SKM-1 (cell line): ENCODE results near the gene KCNMA1.

Source experiments
- DNase-seq: peaks from one replicate; lab custom pipeline; 2025; ENCODE audit not compliant: unreplicated experiment; lab: John Stamatoyannopoulos, UW

KCNMA1 gene

DNA sequence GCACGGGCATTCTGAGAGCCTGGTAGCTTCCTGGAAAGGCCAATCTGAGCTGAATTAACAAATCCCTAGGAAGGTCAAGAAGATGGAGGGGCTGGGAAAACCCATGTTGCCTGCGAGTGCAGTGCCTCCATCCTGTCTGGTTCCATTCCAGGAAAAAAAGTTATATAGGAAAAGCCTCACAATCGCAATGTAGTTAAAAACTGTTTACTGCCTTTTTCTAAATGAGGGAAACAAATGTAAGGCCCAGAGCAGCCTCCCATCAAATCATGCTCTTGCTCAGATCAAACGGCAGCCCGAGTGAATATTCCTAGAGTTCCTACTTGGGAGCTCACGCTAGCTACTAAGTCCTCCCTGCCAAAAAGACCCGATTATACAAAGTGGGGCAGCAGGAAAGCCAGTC lies 179.9 kb downstream of the KCNMA1 start:
- no peak for DNase-seq

DNA sequence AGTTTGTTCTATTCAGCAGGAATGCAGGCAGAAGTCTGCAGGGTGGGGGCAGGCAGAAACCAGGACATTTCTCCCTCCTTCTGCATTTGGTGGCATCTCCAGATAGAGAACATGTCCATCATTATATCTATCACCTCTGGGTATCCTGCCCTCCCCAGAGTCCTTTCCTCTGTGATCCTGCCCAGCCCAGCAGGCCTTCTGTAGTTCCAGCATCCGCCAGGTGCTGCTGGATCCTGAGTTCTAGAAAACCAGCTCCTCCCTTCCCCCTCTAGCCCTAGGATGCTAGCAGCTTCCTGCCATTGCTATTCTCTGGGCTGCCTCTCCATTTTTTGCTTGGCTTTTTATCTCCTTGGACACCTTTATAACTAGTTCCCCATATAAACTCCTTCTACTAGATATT lies 180.3 kb downstream of the KCNMA1 start:
- no peak for DNase-seq

DNA sequence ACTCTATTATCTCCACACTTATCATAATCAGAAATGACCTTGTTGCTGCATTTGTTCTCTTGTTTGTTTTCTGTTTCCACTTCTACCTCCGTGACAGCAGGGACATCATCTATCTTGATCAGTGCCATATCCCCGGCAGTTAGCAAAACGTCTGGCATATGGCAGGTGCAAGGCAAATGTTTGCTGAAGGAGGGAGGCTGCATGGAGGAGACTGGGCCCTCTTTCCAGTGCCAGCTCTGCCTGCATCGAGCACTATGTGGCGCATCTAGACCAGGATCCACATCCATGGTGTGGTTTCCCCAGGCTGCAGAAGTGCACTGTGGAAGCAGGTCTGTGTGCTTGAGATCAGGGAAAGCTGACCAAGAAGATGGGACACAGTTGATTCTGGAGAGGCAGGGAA lies 181.2 kb downstream of the KCNMA1 start:
- DNase-seq: no peak

DNA sequence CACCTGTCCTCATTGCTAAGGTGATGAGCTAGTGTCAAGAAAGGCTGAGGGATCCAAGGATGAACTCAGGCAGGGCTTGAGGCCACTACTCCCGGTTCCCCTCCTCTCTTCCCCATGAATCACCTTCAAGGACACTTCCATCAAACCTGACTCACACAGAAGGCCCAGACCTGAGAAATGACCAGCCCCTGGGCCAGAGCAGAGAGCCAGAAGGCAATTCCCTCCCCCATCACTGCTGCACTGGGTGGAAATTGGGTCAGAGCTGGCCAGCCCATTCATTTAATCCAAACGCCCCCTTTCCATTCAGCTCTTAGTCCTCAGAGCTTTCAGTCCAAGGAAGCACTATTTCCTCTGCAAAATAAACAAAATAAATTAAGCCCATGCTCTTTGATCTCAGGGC lies 182.0 kb downstream of the KCNMA1 start:
- no peak for DNase-seq

DNA sequence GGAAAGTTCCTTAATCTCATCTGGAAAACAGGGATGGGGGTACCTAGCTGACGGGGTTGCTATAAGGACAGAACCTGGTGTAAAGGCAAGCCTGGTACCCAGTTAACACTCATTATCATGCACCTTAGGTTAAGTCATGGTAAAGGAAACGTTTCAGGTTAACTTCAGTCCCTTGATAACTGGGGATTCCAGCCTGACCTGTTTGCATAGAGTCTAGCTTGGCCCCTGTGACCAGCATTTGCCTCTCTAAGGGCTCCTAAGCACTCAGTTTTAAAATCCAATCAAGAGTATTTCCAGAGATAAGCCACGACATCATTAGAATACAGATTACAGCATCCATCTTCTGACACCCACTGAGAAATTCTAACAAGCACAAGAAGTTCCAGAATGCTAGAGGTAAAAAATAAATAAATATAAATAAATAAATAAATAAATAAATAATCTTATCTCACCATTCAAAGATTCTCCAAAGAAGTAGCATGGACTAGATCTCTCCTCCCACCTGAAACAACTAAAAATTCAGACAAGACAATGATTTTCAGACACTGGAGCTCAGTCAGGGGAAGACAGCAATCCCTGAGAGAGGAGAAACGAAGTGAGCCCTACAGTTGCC lies 184.6 kb downstream of the KCNMA1 start:
- DNase-seq: no peak

DNA sequence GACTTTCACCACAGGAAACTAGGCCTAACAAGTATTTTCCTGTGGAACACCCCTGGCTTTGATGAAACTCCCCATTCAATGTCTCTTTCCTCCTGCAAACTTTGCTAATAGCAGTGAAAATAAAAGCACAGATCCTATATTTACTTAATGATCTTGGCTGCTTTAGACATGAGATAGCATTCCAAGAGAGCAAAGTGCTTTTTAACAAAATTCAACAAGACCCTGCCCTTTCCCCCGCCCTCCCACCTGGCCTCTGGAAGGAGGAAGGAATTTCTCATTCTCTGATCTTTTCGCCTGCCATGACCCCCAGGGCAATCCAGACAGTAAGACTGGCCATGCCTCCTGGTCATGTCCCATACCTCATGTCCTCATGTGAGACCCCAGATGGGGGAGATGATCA lies 185.7 kb downstream of the KCNMA1 start:
- DNase-seq: no peak

DNA sequence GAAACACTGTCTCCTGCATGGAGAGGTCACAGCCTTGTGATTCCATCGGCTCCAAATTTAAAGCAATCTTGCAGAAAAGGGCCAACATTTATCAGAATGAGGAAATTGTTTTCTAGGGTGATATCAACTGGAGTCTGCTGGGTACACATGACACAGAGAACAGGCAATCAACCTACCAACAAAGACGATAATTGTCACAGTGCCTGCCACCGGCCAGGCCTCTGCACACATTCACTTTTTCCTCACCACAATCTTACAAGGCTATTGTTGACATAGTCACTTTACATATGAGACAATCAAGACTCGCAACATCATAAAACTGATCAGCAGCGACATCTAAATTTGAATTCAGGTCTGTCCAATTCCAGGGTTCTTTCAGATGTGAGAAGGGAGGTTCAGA lies 189.4 kb downstream of the KCNMA1 start:
- DNase-seq: no peak

DNA sequence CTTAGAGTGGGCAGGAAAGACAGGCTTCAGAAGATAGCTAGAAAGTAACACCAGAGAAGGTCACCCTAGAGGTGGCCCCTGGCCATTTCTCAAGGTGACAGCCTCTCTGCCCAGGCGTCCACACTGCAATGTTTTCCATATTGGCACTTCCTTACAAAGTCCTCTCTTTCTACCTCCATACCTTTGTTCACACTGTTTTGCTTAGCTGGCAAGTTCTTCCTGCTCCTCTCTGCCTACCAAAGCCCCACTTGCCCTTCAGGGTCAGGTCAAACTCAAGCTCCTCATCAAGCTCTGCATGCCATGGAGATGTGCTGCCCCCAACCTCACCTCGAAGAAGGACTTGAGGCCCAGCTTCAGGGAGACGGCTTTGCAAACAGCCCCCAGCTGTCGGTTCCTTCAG lies 190.9 kb downstream of the KCNMA1 start:
- DNase-seq: no peak

DNA sequence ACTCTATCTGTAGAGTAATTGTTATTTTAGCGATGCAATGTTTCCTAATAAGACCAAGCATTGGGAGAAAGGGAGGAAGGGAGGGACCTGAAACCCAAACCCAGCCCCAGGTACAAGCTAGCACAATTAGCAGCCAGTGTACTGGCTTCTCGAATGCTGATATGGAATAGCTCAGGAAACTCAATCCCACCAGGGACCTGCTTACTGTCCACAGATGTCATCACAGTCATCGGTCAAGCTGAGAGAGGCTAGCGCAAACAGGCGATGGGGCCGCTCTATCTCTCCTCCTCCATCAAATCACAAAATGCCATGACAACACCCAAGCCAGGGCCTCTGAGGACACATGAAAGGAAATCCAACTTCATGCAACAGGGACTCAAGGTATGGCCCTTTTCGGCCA lies 192.1 kb downstream of the KCNMA1 start:
- no peak for DNase-seq

DNA sequence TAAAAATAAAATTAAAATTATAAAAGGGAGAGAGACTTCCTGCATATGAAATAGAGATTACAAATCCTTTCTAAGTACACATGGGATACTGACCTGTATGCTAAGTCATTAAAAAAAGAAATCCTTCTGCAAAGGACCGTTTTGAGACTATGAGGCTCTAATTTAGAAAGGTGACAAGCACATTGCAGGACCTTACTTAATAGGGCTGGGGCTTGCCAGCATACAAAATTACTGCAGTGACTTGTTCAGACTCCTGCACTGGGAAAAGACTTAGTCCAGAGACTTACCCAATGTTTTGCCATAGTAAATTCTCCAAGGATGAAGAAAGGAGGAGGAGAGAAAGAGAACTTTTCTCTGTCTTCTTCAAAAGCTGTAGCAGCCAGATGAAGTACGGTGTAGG lies 193.6 kb downstream of the KCNMA1 start:
- DNase-seq: no peak

DNA sequence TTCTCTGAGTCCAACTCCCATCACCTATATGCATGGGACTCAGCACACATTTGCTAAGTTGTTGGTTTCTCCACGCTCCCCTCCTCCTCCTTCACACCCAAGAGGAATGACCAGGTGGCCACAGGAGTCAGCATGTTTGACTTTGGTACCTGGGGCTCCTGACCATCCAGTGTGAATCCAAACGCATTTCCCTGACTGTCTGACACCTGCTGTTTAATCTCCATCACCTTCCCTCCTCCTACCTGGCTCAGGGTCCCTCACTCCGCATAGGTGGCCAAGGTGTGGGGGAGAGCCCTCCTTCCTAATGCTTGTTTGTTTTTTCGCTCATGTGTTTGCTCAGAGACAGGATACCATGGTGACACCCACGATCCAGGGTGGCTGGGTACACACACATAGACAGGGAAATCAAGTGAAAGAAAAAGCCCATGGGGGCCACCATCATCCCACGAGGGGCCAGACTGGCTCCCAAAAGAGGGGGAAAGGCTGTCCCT lies 194.9 kb downstream of the KCNMA1 start:
- no peak for DNase-seq

DNA sequence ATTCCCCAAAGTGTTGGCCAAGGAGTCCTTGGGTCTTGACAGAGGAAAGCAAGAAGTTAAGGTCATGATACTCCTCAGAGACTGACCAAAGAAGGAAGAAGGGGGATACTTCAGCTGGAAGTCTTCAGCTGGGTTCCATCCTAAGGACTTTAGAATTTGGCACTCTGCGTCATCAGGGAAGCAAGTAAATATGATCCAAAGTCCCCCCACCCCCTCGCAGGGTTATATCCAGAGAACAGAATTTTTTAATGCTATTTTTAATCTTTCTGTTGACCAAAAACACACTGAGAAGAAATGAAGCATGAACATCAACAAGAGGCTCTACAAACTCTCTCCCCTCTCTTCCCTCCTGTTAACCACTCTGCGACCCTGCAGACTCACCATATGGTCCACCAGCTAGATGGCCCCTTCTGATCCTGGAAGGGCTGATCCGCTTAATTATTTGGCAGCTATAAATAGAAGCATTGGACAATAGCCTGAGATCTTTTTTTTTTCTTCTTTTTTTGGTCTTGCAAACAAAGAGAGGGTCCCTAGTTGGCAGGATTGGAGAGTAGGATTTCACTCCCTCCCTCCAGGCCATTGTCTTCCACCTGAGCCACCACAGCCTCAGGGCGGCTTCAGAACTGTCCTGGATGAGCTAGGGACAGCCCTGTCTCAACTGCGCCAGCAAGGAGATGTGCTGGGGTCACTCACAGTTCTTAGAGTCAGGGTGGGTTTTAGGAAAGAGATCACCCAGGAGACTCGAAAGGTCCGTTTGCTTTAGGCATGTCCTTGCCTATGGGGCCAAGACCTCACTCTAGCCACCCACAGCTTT lies 196.0 kb downstream of the KCNMA1 start:
- no peak for DNase-seq

DNA sequence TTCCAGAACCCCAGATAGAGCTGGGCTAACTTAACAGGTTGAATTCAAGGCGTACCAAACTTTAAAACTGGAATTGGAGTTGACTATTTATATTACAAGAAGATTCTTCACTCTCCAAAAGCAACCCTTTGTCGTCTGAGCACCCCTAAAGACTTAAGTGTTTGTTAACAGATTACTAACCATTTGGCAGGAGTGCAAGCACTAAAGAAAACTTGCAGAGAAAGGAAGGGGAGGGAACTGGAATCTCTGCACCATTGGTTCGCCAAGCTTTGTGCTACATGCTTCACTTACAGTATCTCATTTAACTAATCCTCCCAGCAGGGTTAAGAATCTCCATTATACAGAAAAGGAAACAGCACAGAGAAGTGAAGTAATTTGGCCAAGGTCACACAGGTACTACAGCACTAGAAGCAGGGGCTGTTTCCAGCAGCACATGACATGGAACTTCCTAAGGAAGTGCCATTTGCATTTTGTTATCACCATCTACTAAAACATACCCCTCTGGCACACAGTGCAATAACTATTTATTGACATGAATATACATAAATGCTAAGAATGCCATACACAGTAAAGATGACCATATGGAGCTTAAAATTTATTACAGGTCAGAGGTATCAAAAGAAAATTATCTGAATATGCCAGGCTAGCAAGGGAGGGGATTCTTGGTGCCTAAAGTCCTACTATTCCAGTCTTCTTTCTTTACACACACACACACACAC lies 201.2 kb downstream of the KCNMA1 start:
- DNase-seq: no peak

DNA sequence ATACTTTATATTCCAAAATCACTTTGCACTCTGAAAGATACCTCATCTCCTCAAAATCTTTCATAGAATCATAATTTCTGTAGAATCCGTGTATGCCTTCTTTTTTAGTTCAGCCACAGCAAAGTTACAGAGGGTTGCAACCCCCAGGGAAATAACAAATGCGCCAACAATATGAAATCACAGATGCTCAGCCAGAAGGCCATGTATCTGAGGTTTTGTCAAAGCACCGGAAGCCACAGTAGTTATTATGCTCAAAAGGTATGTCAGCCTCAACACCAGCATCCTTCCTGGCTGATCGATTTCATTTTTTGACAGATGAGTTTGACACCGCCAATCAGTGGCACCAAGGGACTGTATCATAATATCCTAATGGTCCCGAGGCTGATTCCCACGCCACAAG lies 204.1 kb downstream of the KCNMA1 start:
- no peak for DNase-seq

DNA sequence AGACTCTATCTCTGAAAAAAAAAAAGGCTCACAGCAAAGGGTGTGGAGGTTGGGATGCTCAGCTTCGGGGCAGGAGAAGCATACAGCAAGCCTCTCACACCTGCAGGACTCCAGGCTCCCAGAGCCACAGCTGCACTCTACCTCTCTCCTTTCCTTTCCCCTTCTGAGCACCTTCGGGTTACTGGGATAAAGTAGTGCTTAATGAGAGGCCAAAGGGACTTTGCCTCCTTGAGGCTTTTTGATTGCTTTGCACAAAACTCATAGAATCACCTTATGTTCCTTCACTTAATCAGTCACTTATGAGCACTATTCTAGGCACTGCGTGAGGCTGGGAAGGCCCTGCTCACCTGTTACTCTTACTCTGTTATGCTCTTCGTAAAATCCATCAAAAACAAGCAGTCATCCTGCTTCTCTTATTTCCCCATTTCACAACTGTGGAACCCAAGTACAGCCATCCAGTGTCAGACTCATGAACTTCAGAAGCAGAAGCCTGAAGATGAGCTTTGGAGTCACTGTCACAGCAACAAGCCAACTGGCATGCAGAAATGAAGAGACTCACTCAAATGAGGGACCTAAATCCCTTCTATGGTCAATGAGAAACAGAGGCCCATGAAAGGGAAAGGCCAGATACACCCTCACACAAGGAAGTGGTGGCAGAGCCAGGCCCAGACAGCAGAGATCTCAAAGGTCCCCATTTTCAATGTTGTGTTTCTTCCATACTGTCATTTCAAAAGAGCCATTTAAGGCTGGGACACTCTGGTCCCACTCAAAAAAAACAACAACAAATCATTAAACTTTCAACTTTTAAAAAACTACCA lies 205.4 kb downstream of the KCNMA1 start:
- no peak for DNase-seq

DNA sequence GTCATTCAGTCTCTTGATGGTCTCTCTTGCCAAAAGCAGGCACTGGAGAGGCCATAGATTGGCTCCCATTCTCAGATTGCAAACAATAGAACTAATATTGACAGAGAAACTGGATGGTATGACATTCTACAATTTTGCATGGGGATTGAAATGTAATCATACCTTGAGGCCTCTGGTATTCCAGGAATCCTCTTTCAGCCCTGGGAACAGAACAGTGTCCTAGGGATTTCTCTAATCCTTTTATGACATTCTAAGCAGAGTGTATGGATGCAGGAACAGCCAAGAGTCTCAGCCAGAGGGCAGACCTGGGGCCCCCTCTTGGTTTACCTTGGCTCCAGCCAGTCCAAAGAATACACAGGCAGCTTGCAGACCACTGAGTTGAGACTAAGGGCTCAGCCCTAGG lies 206.4 kb downstream of the KCNMA1 start:
- DNase-seq: no peak

DNA sequence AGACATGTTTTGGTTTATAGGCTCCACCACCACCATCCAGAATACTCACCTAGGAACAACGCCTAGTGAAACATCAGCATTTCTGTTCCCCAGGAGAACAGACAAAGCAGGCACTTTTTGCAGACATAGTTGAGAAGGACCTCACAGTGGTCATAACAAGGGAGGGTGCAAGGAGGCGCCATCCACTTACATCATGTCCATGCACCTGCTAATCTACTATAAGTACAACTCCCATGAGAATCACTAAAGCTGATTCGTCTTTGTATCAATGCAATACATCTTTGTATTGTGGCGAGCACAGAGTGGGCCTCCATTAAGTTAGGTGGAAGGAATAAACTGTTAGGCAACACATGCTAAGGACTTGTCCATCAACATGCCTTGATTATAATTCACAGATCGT lies 207.1 kb downstream of the KCNMA1 start:
- DNase-seq: no peak

DNA sequence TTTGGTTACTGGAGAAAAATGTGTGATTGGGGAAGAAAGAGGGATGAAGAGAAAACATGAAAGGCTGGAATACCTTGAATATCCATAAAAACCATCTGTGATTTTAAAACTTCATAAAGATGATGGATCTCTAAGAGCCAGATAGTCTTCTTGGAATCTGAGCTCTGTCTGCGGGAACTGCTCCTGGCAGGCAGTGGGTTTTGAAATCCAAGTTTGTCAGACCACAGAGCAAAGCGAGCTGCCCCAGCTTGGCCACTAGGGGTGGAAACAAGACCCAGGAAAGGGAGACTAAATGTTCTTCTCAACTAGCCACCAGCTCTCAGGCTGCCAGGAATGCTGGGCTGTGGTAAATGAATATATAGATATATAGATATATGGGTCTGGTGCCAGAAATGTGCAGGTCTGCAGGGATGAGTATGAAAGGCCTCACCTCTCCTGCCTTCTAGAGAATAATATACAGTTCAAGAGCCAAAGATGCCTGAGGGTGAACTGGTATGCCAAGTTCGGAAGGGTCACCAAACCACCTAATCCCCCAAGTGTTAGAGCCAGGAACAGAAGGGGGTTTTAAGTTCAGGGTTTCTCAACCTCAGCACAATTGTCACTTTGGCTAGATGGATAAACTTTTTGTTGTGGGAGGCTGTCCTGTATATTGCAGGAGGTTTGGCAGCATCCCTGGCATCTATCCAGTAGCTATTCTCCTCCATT lies 208.8 kb downstream of the KCNMA1 start:
- DNase-seq: peak; percentile 33

DNA sequence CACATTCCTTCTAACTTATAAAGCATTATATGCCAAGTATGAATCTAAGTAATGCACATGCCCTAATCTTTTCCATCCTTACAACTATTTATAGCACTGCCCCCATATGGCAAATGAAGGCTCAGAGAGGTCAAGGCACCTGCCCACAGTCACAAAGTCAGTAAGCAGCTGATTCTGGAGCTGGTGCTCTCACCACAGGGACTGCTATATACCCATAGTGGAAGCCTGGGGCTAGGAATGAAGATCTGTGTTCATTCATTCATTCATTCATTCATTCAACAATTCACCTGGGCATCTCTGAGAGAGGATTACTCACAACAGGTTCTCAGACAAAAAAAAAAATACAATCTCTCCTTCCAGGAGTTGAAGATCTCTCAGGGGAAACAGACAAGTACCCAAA lies 213.4 kb downstream of the KCNMA1 start:
- DNase-seq: no peak

DNA sequence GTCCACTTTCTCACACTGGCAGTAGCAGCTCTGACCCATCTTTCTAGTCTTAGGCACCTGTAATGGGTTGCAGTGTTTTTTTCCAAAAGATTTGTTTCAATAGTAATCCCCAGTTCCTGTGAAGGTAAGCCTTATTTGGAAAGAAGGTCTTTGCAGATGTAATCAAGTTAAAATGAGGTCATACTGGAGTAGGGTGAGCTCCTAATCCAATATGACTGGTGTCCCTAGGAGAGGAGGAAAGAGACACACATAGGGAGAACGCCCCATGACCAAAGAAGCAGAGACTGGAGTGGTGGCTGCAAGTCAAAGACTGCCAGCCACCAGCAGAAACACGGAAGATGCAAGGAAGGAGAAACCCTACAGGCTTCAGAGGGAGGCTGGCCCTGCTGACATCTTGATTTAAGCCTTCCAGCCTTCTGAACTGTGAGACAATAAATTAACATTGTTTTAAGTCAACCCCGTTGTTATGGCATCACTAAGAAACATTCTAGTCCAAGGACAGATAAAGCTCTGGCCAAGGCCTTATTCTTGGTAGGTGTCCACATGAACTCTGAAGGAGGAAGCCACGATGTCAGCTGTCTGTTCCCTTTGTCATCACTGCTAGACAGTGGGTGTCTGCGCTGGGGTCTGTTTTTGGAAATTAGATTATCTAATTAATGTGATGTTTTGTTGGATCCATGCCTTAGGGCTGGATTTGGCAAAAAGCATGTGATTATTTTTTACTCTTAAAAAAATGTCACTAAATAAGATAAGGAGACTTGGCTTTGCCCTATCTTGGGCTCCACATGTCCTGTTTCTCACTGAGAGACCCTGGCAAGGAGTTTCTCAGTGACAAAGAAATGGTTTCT lies 214.9 kb downstream of the KCNMA1 start:
- DNase-seq: no peak
